Midbrain (tissue), 1 donor: ENCODE measurements around the gene SMAD6.
A peak's percentile ranks its signal among the peaks of the same experiment; 100 is the strongest.

Source experiments
- DNase-seq: peaks from one replicate; lab custom pipeline; 2025; lab: John Stamatoyannopoulos, UW

The SMAD6 gene

GRCh38 chr15:66702035-66702786, at the start of gene SMAD6:
SMAD6 (plus strand) TSS chr15:66702236; CDS start chr15:66703259, 1,023 bp downstream.
- DNase-seq = peak; percentile 86

GRCh38 chr15:66652806-66653205, 49.2 kb upstream of the SMAD6 start:
- no peak for DNase-seq

- DNase-seq = no peak
Observed at GRCh38 chr15:66653398-66653797, 48.6 kb upstream of the SMAD6 start.

GRCh38 chr15:66653852-66654251, 48.2 kb upstream of the SMAD6 start:
- no peak for DNase-seq

GRCh38 chr15:66654361-66654738, 47.7 kb upstream of the SMAD6 start:
- DNase-seq = no peak

GRCh38 chr15:66654739-66655375, 47.2 kb upstream of the SMAD6 start:
- no peak for DNase-seq

- DNase-seq = no peak
Observed at GRCh38 chr15:66655511-66655910, 46.5 kb upstream of the SMAD6 start.

GRCh38 chr15:66655997-66656396, 46.0 kb upstream of the SMAD6 start:
- no peak for DNase-seq

GRCh38 chr15:66657185-66658020, 44.6 kb upstream of the SMAD6 start:
- no peak for DNase-seq

GRCh38 chr15:66658044-66658443, 44.0 kb upstream of the SMAD6 start:
- no peak for DNase-seq

GRCh38 chr15:66658855-66659254, 43.2 kb upstream of the SMAD6 start:
- DNase-seq = no peak

- DNase-seq = no peak
Observed at GRCh38 chr15:66659384-66659783, 42.7 kb upstream of the SMAD6 start.

- no peak for DNase-seq
Observed at GRCh38 chr15:66661432-66662096, 40.5 kb upstream of the SMAD6 start.

- no peak for DNase-seq
Observed at GRCh38 chr15:66662522-66662921, 39.5 kb upstream of the SMAD6 start.

GRCh38 chr15:66663664-66664063, 38.4 kb upstream of the SMAD6 start:
- DNase-seq = no peak

- no peak for DNase-seq
Observed at GRCh38 chr15:66670175-66670574, 31.9 kb upstream of the SMAD6 start.

- DNase-seq = no peak
Observed at GRCh38 chr15:66670762-66671580, 31.1 kb upstream of the SMAD6 start.

- no peak for DNase-seq
Observed at GRCh38 chr15:66672867-66673266, 29.2 kb upstream of the SMAD6 start.

- DNase-seq = no peak
Observed at GRCh38 chr15:66673410-66674322, 28.4 kb upstream of the SMAD6 start.

- no peak for DNase-seq
Observed at GRCh38 chr15:66674756-66675155, 27.3 kb upstream of the SMAD6 start.
